CD4-positive, alpha-beta T cell treated with Interleukin-15 for 4 hours (primary cell): ENCODE measurements around the gene HAUS8.
A peak's percentile ranks its signal among the peaks of the same experiment; 100 is the strongest.
"Not testable (repeated sequence)": the region's sequence is repeated elsewhere in the genome, so short reads cannot be mapped to it uniquely, and the experiment has no call there.

ENCODE experiments used
- DNase-seq: peaks from one replicate; pipeline ENCODE4 v3.0.0-alpha.2; 2020; ENCODE audit warnings: low spot score

Gene HAUS8

GRCh38 chr19:17101686-17102628 lies 26.7 kb upstream of the HAUS8 start:
- DNase-seq, result no peak

DNA sequence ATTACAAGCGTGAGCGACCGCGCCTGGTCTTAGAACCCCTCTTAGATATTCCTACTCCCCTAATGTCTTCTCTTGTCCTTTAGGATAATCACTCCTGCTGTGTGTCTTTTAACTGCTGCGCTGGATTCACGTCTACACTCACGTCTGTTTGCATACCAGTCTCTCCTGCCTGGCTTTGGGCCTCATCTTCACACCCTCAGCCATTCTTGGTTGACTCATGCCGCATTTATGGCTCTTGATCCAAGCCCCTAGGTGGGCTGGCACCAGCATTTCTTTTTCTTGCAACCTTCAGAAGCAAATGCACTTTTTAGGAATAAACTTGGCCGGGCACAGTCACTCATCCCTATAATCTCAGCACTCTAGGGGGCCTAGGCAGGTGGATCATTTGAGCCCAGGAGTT lies 23.1 kb upstream of the HAUS8 start:
- DNase-seq, result no peak

GRCh38 chr19:17097593-17098126 lies 22.4 kb upstream of the HAUS8 start:
- DNase-seq, result no peak

DNA sequence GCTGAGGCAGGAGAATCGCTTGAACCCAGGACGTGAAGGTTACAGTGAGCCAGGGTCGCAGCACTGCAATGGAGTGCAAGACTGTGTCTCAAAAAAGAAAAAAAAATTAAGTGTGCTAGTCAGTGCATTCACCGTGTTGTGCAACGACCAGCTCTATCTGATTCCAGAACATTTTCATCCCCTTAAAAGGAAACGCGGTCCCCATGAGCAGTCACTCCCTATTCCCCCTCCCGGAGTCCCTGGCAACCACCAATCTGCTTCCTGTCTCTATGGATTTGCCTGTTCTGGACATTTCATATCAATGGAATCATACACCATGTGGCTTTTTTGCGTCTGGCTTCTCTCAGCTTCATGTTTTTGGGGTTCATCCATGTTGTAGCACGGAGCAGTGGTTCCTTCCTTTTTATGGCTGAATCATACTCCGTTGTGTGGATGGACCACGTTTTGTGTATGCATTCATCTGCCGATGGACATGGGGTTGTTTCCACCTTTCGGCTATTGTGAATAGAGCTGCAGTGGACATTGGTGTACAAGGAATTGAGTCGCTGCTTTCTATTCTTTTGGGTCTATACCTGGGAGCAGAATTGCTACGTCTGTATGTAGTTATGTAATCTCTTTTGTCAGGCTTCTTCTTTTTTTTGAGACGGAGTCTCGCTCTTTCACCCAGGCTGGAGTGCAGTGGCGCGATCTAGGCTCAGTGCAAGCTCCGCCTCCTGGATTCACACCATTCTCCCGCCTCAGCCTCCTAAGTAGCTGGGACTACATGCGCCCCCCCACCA lies 20.1 kb upstream of the HAUS8 start:
- no peak for DNase-seq

- not testable (repeated sequence) for DNase-seq
Observed at GRCh38 chr19:17094694-17095093, 19.4 kb upstream of the HAUS8 start.

DNA sequence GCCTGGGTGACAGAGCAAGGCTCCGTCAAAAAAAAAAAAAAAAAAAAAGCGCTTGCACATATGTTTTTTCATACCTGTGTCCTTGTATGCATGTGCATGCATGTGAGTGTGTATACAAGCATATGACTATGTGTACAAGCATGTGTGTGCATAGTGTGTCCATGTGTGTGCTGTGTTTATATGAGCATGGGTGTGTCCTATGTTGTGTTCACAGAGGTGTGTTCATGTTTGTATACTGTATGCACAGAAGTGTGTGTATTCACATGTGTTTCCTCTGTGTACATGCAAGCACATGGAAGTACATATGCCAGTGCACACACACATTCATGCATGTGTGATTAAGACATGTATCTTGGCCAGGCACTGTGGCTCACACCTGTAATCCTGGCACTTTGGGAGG lies 17.4 kb upstream of the HAUS8 start:
- DNase-seq, result no peak

GRCh38 chr19:17091758-17092333 lies 16.6 kb upstream of the HAUS8 start:
- DNase-seq, result no peak

DNA sequence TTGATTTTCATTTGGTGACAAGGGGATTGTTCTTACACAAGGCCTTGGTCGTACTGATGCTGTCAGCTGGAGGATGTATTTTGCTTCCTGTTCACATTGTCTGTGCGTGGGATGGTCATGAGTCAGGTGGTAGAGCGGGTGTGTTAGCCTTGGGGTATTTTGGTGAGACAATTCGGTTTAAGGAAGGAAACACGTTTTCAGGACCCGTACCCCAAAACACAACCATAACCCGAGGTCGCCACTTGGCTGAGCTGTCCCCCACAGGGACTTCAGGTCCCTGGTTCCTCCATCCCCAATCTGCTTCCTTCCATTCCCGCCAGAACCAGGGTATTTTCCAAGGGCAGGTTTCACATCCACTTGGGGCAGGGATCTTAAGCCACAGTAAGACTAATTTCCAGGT lies 15.3 kb upstream of the HAUS8 start:
- peak; percentile 23 for DNase-seq

DNA sequence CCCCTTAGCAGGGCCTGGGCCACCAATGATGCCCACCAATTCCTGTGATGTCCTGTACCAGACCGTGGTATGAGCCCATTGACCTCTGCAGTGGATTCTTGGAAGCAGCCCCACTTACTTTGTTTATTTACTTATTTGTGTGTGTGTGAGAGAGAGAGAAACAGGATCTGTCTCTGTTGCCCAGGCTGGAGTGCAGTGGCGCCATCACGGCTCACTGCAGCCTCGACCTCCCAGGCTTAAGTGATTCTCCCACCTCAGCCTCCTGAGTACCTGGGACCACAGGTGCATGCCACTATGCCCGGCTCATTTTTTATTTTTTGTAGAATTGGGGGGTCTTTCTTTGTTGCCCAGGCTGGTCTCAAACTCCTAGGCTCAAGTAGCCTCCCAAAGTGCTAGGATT lies 13.3 kb upstream of the HAUS8 start:
- no peak for DNase-seq

GRCh38 chr19:17086834-17087233 lies 11.6 kb upstream of the HAUS8 start:
- DNase-seq, result no peak

GRCh38 chr19:17086120-17086519 lies 10.9 kb upstream of the HAUS8 start:
- DNase-seq, result no peak

DNA sequence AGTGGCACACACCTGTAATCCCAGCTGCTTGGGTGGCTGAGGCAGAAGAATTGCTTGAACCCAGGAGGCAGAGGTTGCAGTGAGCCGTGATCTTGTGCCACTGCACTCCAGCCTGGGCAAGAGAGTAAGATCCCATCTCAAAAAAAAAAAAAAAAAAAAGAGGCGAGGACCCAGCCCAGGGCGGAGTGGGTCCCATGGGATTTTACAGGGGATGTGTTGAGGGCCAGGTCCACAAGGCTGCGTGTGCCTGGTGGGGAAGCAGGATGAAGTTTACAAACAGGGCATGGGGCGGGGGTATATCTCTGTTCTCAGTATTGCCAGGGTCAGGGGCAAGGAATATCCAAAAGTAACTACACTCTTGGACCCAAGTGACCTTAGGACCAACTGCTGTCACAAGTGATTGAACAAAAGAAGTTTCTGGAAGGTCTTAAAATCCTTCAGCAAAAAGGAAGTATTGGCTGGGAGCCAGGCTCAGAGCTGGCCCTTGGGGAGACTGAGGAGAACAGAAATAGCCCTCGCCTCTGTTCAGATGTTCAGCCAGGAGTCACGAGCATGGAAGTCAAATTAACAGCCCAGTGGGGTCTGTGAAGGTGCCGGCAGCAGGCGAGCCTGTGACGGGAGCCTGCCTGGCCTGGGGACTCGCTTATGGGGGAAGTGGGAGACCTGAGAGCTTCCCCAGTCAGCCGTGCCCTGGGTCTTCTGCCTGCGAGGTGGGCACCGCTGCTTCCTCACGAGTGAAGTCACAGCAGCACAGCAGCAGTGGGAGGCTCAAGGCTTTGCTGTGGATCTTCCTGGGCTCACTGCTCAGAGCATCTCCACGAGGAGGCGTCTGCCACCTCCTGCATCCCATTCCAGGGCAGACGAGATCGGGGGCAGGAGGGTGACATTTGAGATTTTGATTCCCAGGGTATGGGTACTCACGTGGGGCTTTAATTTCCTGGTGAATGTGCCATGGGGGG lies 6.7 kb upstream of the HAUS8 start:
- no peak for DNase-seq

DNA sequence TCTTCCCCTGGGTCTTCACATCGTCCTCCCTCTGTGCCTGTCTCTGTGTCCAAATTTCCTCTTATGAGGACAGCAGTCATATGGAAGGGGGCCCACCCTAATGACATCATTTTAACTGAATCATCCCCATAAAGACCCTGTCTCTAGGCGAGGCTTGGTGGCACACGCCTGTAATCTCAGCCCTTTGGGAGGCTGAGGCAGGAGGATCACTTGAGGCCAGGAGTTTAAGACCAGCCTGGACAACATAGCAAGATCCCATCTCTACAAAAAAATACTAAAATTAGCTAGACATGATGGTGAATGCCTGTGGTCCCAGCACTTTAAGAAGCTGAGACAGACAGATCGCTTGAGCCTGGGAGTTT lies 5.2 kb upstream of the HAUS8 start:
- no peak for DNase-seq

DNA sequence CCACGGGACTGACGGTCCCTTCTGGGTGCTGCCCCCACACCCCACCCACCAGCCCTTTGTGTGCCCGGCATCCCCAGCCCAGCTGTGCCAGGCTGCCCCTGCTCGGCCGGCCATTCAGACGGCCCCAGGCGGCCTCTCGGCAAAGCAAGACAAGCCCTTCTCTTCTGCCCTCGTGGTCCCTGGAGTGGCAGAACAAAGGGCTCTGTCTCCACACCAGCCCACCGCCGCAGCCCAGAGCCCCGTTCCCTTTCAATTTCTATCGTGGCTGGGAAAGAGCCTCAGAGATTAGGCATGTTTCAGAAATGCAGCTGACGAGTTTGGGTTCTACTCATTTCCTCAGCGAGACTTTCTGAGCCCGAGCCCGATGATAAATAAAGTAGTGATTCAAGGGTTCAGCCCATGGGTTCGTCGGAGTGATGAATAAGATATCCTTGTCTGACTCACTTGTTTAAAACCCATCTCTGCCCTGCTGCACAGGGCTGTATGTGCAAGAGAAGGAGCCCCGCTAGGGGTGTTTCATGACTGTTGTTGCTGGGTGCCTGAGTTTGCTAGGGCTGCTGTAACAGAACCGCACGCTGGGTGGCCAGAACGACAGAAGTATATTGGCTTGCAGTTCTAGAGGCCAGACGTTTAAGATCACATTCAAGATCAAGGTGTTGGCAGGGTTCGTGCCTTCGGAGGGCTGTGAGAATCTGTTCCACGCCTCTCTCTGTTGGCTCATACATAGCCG lies 4.6 kb upstream of the HAUS8 start:
- DNase-seq, result peak; percentile 87

DNA sequence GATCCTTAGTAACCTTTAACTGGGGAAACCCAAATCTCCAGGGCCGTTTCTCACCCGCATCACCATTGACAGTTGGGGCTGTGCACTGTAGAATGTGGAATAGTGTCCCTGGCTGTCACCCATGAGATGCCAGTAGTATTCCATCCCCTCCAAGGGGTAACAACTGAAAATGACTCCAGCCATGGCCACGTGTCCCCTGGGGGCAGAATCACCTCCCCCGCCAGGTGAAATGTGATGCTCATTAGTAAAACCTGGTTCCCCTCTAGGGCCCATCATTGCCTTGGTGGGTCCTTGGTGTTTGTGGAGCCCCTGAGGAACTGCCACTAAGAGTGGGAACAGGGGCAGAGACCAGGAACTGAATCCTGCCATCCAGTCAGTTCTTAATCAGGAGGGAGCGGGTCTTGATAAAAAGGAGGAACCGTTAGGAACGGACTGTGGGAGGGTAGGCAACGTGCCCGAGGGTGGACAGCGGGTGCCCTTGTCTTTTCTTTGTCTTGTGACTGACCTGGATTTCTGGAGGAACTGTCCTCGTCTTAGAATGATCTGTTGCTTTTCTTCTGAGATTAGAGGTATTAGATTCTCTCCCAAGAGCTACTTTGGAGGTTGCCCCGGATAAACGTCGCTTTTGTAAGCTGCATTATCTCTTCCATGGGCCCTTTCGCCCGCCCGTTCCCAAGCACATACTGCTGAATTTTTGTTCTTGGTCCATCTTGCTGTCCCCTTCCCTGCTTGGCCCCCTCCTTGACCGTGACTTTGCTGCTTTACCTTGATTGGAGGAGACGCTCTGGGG lies 3.9 kb upstream of the HAUS8 start:
- no peak for DNase-seq

DNA sequence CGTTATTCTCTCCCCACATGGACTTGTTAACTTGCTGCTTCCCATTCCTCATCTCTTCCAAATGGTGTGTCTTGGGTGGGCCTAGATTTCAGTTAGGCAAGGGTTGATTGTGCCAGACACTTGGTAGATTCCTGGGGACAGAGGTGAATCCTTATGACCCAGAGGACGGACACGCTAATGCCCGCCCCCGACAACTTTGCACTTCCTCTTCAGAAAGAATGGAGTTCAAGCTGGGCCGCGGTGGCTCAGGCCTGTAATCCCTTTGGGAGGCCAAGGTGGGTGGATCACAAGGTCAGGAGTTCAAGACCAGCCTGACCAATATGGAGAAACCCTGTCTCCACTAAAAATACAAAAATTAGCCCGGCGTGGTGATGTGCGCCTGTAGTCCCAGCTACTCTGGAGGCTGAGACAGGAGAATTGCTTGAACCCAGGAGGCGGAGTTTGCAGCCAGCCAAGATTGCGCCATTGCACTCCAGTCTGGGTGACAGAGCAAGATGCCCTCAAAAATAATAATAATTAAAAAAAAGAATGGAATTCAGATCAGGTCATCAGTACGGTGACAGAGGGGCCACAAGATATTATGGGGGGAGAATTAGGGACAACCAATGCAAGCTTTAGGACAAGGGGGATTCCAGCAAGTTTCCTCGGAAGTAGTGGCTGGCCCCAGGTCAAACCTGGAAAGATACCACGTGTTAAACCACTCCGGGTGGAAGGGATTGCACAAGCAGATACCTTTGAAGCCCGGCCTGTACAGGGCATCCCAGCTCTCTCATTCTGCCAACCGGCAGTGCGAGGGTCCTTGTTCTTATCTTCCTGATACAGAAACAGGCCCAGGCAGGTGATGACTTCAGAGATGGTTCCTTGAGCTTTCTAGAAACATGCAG lies 3.0 kb upstream of the HAUS8 start:
- DNase-seq, result no peak

DNA sequence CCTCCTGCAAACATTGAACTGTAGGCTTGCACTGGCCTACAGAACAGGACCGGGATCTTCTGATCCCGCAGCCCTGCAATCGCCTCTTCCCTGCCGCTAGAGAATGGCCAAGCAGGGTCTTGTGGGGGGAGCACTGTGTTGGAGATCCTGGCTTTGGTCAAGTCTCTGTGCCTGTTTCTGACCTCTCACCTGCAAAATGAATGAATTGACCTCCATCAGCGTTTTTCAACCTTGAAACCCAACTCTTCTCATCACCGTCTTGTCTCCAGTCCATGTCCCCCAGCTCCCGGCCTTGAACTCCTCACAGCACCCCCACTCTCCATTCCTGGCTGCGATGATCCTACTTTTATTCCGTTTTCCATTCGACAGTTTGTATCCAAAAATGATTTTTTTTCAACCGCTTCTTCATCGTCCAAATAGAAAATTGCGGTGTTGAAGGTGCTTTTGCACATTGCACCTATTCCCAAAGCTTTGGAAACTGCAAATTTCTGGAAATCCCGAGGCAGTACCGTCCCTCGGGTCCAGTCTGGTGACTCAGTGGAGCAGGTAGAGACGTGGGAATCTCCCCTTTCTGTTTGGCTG lies 2.3 kb upstream of the HAUS8 start:
- DNase-seq, result no peak

GRCh38 chr19:17076543-17076991 lies 1.3 kb upstream of the HAUS8 start:
- DNase-seq, result peak; percentile 23
